Renal cortex interstitium (tissue), 15 donors: ENCODE measurements around the gene MERTK. TPM values are rescaled to one million over a fixed set of nuclear protein-coding genes. Genes with fewer than 3 reads are reported as not detected.
"Not testable (repeated sequence)": the region's sequence is repeated elsewhere in the genome, so short reads cannot be mapped to it uniquely, and the experiment has no call there.

Experiments
- DNase-seq, 11 donors: peaks; one replicate each; pipeline ENCODE4 v3.0.0-alpha.2; 2013; ENCODE audit warnings: low read depth in 9 of 11, low spot score in 4 of 11; ENCODE audit errors: extremely low read depth in 1 of 11
- long read RNA-seq, 16 experiments: transcript quantifications; one replicate each; lab custom pipeline, GENCODE V29; 2026
- polyA plus RNA-seq, 3 donors: library from polyadenylated mRNA; unstranded; fragments of 120-200 nt; gene quantifications; one replicate each; pipeline ENCODE4 v1.2.1, GENCODE V29; 2013; ENCODE audit not compliant: insufficient read length in 3 of 3

The MERTK gene
- polyA plus RNA-seq = 10 to 100 TPM; 17.0 to 20.4 (median 18.7) TPM
- long read RNA-seq, donor 1 = 0 reads
- long read RNA-seq, donor 2, partial matches to known transcripts = 0 of 1 reads
- long read RNA-seq, donor 2, other reads (novel, unspliced or antisense) = 0 of 1 reads
- long read RNA-seq, donor 3 = 0 reads
- long read RNA-seq, donor 4 = 0 reads
- long read RNA-seq, donor 5 = 0 reads
- long read RNA-seq, donor 6 = 0 reads
- long read RNA-seq, donor 7, partial matches to known transcripts = 0 of 3 reads
- long read RNA-seq, donor 7, other reads (novel, unspliced or antisense) = 0 of 3 reads
- long read RNA-seq, donor 8, partial matches to known transcripts = 0 of 3 reads
- long read RNA-seq, donor 8, other reads (novel, unspliced or antisense) = 0 of 3 reads
- long read RNA-seq, donor 9, partial matches to known transcripts = 5 of 7 reads
- long read RNA-seq, donor 9, other reads (novel, unspliced or antisense) = 0 of 7 reads
- long read RNA-seq, donor 10, partial matches to known transcripts = 0 of 2 reads
- long read RNA-seq, donor 10, other reads (novel, unspliced or antisense) = 0 of 2 reads
- long read RNA-seq, donor 11 = 0 reads
- long read RNA-seq, donor 12 = 0 reads
- long read RNA-seq, donor 13 = 0 reads
- long read RNA-seq, donor 14, partial matches to known transcripts = 0 of 1 reads
- long read RNA-seq, donor 14, other reads (novel, unspliced or antisense) = 0 of 1 reads
- long read RNA-seq, donor 15 = 0 reads
- long read RNA-seq, donor 16, partial matches to known transcripts = 8 of 9 reads
- long read RNA-seq, donor 16, other reads (novel, unspliced or antisense) = 0 of 9 reads

GRCh38 chr2:111897924-111898702, at the start of gene MERTK:
Gene MERTK (plus strand): TSS chr2:111898607. CDS start chr2:111898736, 129 bp downstream.
- DNase-seq = peak in 10 of 11 donors; percentile 83 to 93 (median 88)

DNA sequence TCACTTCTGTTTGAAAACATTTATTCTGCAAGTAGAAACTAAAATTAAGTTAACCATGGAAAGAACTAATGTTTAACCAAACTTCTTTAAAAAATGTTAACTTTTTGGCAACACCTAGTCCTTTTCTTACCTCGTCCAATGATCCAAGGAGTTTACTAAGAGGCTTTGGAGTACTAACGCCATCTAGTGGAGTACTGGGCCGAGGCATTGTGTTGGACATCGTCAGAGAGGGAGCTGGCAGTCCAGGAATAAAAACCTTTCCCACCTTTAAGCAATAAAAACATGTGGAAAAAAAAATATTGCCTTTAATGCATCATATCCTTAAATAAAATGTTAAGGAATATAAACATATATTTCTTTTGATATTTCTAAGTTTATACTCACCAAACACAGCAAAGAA, 47.8 kb upstream of the MERTK start:
- peak in 6 of 11 donors; percentile 0 to 13 (median 4) for DNase-seq

- not testable (repeated sequence) for DNase-seq
These were observed 45.9 kb upstream of the MERTK start for GRCh38 chr2:111852544-111852943.

DNA sequence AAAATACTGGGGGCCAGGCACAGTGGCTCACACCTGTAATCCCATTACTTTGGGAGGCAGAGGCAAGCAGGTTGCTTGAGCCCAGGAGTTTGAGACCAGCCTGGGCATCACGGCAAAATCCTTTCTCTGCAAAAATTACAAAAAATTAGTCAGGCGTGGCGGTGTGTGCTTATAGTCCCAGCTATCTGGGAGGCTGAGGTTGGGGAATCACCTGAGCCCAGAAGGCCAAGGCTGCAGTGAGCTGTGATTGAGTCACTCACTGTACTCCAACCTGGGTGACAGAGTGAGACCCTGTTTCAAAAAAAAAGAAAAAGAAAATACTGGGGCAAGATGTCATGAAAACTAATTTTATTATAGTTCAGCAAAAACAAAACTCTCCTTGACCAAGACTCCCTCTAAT, 38.4 kb upstream of the MERTK start:
- DNase-seq = not testable (repeated sequence)

- not testable (repeated sequence) for DNase-seq
These were observed 33.3 kb upstream of the MERTK start for GRCh38 chr2:111865124-111865523.

DNA sequence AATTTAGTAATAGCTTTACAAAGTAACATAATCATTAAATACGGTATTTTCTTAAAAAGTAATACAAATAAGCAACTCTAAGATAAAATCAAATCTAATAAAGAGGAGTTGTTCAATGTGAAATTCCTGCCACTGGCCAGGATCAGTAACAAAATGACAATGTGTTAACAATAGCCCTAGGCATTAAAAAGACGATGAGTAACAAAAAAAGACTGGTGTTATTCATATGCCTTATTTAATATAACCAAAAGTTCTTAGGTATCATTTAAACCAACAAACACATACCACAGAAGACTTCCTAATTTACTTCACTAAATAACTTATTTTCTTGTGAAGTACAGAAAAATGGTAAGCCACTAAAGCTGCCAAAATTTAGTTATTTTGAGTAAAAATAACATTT, 25.6 kb upstream of the MERTK start:
- not testable (repeated sequence) for DNase-seq

- peak in 7 of 11 donors; percentile 64 to 83 (median 77) for DNase-seq
These were observed 14.5 kb upstream of the MERTK start, which contains the start of gene ANAPC1 for GRCh38 chr2:111883661-111884591. Gene ANAPC1 (minus strand): TSS chr2:111884193. CDS start chr2:111880825, 3,368 bp downstream.

- no peak for DNase-seq
These were observed 13.8 kb upstream of the MERTK start for GRCh38 chr2:111884592-111884964.

DNA sequence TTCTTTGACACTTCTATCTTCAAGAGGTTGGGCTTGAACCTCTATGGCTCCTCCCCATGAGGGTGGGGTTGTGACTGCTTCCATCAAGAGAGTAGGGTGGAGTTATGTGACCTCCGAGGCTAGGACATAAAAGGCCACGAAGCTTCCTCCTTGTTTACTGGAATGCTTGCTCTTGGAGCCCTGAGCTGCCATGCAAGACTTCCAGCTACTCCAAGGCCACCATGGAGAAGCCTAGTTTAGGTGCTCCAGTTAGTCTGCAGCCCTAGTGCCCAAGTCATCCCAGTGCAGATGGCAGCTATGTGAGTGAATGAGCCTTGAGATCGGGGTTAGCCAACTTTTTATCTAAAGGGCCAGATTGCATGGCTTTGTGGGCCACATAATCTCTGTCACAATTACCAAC, 2.4 kb upstream of the MERTK start:
- DNase-seq = no peak

DNA sequence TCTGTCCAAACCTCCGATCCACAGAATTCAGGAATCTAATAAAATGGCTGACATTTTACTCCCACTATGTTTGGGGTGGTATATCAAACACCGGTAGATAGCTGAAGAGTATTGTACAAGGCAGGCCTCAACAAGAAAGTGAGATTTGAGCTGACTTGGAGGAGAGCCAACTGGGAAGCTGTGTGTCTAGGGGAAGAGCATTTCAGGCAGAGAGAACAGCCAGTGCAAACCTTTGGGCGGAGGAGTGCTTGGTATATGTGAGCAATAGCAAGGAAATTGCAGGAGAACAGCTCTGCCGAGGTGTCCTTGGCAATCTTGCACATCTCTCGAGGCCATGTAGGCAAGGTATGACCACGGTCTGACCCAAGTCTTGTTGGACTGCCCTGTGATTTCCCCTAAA, 1.8 kb upstream of the MERTK start:
- DNase-seq = no peak

DNA sequence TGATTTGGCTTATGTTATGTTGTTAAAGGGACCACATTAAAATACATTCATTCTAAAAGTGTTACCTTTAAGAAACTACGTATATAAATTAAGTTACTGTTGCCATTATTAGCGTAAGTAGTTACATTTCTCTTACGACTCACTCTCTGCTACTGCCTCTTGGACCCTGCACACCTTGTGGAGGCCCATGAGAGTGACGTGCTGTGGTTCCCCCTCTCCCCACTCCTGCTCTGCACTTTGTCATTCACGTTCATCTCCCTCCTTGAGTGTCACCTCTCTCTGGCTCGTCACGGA, 830 bp upstream of the MERTK start:
- no peak for DNase-seq

- DNase-seq = no peak
These were observed 502 bp downstream of the MERTK start for GRCh38 chr2:111898703-111899514.

GRCh38 chr2:111900859-111901258, 2.5 kb downstream of the MERTK start:
- DNase-seq = no peak

DNA sequence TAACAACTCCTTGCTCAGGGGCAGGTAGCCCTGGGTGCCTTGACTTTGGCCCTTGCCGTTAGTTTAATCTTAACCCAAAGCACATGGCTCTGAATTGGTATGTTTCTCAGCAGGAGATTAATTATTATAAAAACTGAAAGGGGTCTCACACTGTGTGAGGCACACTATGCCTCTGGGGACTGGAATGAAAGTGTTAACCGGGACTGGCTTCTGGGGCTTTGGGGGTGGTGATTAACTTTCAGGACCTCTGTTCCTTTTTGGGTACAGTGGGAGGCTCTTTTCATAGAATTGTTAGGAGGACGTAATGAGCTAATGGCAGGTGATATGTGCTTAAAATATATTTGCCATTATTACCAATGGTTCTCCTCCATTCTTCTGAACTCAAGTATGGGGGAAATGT, 5.1 kb downstream of the MERTK start:
- no peak for DNase-seq

- no peak for DNase-seq
These were observed 5.6 kb downstream of the MERTK start for GRCh38 chr2:111903930-111904439.

DNA sequence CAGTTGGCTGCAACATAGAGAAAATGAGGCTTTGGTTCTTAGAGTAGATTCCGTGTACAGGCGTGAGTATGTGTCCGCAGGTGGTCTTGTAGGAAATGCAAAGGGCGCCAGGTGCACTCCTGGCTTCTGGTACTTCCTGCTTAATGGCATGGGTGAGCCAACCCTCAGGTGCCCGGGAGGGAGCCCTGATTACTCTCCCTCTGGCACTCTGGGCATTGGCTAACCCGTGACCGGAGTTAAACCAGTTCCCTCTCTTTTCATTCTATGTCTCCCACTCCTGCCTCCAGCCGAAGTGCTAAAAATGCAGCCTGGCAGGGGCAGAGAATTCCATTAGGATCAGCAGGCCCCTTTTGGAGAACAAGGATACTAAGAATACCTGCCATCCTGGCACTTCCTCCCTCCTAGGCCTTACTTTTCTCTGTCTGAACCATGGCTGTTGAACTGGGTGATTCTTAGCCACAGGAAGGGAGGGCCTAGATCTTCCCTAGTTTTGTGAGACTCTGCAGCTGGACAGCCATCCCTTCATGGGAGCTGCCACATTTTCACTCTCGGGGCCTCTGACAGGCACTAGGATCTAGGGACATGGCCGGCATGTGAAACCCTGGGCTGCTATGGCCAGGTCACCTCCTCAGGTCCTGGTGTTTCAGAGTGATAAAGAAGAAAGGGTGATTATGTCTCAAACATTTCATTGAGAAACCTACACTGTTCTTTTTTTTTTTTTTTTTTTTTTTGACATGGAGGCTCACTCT, 6.5 kb downstream of the MERTK start:
- no peak for DNase-seq

DNA sequence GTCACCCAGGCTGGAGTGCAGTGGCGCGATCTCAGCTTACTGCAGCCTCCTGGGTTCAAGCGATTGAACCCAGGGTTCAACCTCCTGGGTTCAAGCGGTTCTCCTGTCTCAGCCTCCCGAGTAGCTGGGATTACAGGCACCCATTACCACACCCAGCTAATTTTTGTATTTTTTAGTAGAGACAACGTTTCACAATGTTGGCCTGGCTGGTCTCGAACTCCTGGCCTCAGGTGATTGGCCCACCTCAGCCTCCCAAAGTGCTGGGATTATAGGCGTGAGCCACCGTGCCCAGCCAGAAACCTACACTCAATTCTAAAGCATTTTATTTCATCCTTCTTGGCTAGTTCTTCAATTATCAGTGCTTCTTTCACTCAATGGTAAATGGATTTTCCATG, 7.1 kb downstream of the MERTK start:
- DNase-seq = not testable (repeated sequence)
